ENCODE data around the gene APLF.
"Not testable (repeated sequence)": the region's sequence is repeated elsewhere in the genome, so short reads cannot be mapped to it uniquely, and the experiment has no call there.

APLF gene

DNA sequence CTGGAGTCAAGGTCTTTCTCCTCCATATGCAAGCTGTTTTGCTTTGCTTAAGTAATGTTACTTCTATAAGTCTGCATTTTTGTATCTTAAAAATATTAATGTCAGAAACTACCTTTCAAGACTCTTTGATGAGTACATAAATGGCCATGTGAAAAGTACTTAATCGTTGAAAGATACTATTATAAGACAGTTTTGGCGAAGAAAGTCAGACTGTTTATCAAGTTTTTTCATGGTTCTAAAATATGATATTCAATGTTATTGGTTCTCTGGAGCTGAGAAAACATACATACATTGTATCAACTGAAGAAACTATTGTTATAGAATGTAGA lies 25.4 kb upstream of the APLF start:
- no peak for DNase-seq

DNA sequence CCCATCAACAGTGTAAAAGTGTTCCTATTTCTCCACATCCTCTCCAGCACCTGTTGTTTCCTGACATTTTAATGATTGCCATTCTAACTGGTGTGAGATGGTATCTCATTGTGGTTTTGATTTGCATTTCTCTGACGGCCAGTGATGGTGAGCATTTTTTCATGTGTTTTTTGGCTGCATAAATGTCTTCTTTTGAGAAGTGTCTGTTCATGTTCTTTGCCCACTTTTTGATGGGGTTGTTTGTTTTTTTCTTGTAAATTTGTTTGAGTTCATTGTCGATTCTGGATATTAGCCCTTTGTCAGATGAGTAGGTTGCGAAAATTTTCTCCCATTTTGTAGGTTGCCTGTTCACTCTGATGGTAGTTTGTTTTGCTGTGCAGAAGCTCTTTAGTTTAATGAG lies 21.0 kb upstream of the APLF start:
- not testable (repeated sequence) for DNase-seq

GRCh38 chr2:68447118-68447517 lies 20.3 kb upstream of the APLF start:
- DNase-seq: no peak

GRCh38 chr2:68448671-68449653 lies 18.4 kb upstream of the APLF start:
- no peak for DNase-seq

- DNase-seq: no peak
Measured at GRCh38 chr2:68452158-68452900, 15.1 kb upstream of the APLF start.

GRCh38 chr2:68453761-68454360 lies 13.5 kb upstream of the APLF start:
- DNase-seq: no peak

GRCh38 chr2:68454719-68455118 lies 12.7 kb upstream of the APLF start:
- no peak for DNase-seq

DNA sequence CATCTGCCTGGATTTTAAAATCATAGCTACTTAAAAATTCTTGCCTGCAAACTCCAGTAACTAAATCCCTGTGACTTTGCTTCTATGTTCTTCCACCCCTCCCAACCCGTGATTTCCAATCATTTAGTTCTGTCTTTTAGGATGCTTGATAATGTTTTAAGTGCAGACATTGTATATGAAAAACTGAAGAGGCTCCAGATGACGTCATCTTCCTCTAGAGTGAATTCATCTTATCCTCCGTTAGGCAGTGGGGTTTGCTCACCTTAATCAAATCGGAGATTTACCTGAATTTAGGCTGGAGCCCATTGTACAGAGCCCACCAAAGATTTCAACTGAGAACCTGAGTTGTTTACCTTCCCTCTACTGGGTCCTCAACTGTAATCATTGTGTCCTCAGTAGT lies 11.2 kb upstream of the APLF start:
- no peak for DNase-seq

GRCh38 chr2:68458981-68459380 lies 8.4 kb upstream of the APLF start:
- DNase-seq: no peak

GRCh38 chr2:68463287-68463877 lies 4.0 kb upstream of the APLF start:
- DNase-seq: peak in 1 of 2 experiments; percentile 11

DNA sequence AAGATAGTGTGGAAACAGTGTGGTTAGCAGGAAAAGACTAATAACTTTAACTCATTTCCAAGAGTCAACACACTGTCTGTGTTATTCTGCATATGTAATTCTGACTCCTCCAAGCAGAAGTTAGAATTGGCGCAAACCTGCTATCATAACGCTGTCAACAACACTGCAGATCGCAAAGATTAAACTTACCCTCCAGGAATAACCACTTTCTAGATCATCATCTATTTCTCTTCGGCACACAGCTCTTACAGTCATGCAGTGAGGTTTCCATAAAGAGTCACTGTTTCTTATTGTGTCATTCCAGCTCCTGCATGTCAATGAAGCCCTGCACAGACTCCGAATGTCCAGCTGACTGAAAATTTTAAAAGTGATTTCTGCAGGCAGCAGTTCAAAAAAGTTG lies 2.7 kb upstream of the APLF start:
- no peak for DNase-seq

DNA sequence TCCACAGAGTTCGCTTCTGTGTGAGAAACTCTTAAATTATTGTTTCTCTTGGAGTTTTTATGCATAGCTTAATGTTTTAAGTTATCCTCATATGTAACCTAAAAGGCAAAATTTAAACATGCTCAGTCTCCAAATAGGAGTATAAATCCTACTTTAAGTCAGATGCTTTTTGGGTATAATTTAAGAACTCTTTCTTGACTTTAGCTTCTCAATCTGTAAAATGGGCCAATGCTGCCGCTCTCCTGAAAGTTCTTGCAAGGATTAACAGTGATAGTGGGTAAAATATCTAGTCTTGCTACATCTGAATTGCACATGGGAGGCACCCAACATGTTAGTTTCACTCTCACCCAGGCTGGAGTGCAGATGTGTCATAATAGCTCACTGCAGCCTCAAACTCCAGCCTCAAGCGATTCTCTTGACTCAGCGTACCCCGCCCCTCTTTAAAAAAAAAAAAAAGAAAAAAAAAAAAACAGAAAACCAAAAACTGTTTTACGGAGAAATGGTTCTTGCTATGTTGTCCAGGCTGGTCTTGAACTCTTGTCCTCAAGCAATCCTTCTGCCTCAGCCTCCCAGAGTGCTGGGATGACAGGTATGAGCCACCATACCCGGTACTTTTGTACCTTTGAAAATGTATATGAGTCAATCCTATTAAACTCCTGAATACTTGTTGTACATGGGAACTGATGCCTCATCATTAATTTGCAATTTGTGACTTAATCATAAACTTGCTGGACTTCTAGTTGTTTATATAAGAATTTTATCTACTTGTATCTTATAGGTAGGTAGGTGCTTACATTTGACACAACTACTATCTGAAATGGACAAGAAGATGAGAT lies 2.1 kb upstream of the APLF start:
- no peak for DNase-seq

GRCh38 chr2:68466361-68466777 lies 1.0 kb upstream of the APLF start:
- no peak for DNase-seq

GRCh38 chr2:68466778-68467076 lies 658 bp upstream of the APLF start:
- DNase-seq: no peak

- no peak for DNase-seq
Measured at GRCh38 chr2:68468801-68469200, 1.4 kb downstream of the APLF start.

GRCh38 chr2:68469935-68470334 lies 2.5 kb downstream of the APLF start:
- DNase-seq: no peak

DNA sequence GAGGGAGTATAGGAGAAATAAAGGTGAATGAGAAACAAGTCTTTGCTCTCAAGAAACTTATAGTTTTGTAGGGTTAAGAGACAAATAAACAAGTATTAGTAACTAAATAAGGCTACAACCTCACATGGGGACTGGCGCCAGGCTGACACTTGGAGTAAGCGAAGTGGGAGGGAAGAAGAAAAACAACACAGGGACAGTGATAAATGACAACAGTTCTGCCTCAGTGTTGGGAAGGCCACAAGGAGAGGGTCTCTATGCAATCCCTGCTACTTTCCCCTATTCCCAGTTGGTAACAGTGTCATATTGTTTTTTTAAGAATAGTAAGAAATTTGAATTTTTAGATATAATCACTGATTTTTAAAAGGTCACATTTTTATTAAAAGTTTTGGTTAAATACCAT lies 4.0 kb downstream of the APLF start:
- no peak for DNase-seq

DNA sequence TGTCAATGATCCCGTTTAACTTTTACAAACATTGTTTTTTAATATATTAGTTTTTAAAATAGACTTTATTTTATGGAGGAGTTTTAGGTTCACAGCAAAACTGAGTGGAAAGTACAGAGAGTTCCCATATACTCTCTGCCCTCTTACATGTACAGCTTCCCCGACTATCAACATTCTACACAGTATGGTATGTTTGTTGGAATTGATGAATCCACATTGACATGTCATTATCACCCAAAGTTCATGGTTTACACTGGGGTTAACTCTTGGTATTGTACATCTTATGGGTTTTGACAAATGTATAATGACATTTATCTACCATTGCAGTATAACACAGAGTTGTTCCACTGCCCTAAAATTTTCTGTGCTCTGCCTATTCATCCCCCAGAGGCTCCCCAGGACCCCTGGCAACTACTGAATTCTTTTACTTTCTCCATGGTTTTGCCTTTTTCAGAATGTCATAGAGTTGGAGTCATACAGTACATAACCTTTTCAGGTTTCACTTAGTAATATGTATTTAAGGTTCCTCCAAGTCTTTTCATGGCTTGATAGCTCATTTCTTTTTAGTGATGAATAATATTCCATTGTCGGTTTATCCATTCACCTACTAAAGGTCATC lies 5.5 kb downstream of the APLF start:
- DNase-seq: no peak

- no peak for DNase-seq
Measured at GRCh38 chr2:68475110-68475509, 7.7 kb downstream of the APLF start.

DNA sequence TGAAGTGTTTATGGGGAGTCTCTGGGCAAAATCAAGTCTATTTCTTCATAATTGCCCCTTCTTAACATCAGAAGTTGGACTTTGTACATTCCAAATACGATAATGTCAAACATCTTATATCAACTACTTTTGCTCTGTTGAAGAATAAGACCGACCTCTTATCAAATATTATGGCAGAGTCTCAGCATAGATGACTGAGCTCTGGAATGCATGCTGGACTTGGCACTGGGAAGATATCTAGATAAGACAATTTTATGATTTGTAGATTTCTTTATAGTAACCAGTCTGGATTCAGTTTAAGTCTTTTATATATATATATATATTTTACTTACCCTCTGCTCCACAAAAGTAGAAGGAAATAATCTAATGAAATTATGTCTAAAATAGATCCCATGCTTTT lies 8.2 kb downstream of the APLF start:
- DNase-seq: no peak

DNA sequence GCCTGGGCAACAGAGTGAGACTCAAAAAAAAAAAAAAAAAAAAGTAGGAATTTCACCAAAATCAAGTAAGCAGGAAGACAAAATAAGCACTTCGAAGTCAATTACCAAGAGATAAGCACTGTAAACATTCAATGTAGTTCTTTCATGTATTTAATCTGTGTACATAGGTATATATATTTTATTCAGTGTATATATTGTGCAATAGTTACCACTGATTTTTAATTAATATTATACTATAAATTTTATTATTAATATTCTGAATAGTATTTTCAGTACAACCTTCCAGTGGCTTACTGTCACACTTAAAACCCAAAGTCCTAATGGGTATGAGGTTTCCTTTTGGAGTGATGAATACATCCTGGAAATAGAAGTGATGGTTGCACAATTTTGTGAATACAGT lies 9.1 kb downstream of the APLF start:
- no peak for DNase-seq

GRCh38 chr2:68478688-68479087 lies 11.3 kb downstream of the APLF start:
- no peak for DNase-seq
